HL-60 (cell line): ENCODE results near the gene SLC16A4.

Experiments used
- DNase-seq, 2 experiments: peaks; one replicate each; pipeline ENCODE4 v3.0.0-alpha.2; 2010 to 2020; ENCODE audit warnings: low read depth in 1 of 2, low spot score in 1 of 2
- H3K27ac ChIP-seq: fragments of 250-450 bp; sonication (Bioruptor Pico); replicated peaks from 2 replicates; pipeline ENCODE4 v1.5.1; 2020; ENCODE audit warnings: mild to moderate bottlenecking, moderate library complexity
- H3K27me3 ChIP-seq: fragments of 250-450 bp; sonication (Bioruptor Pico); 2 replicates; pipeline ENCODE4 v1.5.1; 2021; ENCODE audit warnings: mild to moderate bottlenecking, moderate library complexity; ENCODE audit not compliant: insufficient read depth, poor library complexity, severe bottlenecking
- H3K4me3 ChIP-seq: replicated peaks from 2 replicates; pipeline ENCODE4 v1.5.1; 2011; ENCODE audit warnings: mild to moderate bottlenecking, control low read depth, low read length; ENCODE audit not compliant: insufficient read depth
- CTCF ChIP-seq: IDR thresholded peaks from one replicate; pipeline ENCODE4 v1.5.1; 2011; ENCODE audit warnings: low read length, control low read depth, inconsistent platforms; ENCODE audit not compliant: insufficient read depth
- GABPA ChIP-seq: IDR thresholded peaks from 2 replicates; pipeline ENCODE4 v1.6.1; 2012; ENCODE audit warnings: low read depth
- POLR2AphosphoS5 ChIP-seq: IDR thresholded peaks from 2 replicates; pipeline ENCODE4 v1.6.1; 2012; ENCODE audit warnings: low read depth
- REST ChIP-seq: IDR thresholded peaks from 2 replicates; pipeline ENCODE4 v1.6.1; 2012; ENCODE audit warnings: low read depth; ENCODE audit not compliant: insufficient replicate concordance
- SPI1 ChIP-seq: IDR thresholded peaks from 2 replicates; pipeline ENCODE4 v1.6.1; 2012; ENCODE audit warnings: low read depth, mild to moderate bottlenecking, borderline replicate concordance

The SLC16A4 gene

GRCh38 chr1:110364221-110364620 is 26.6 kb downstream of the SLC16A4 start:
- no peak overlapping the region for H3K27ac ChIP-seq
- no peak overlapping the region for H3K4me3 ChIP-seq
- DNase-seq: no peak
- no peaks in the 10 kb centered on the region for H3K27me3 ChIP-seq
- TF ChIP-seq POLR2AphosphoS5: no peak
- no peak for TF ChIP-seq GABPA
- no peak for TF ChIP-seq CTCF
- TF ChIP-seq SPI1: no peak
- TF ChIP-seq REST: no peak

- no peak for DNase-seq
- TF ChIP-seq CTCF: no peak
- TF ChIP-seq POLR2AphosphoS5: no peak
- no peak for TF ChIP-seq GABPA
- no peak for TF ChIP-seq SPI1
- TF ChIP-seq REST: no peak
- Histone ChIP-seq H3K27ac (no peak overlapping the region), H3K27me3 (no peaks in the 10 kb centered on the region), H3K4me3 (no peak overlapping the region)
Observed at GRCh38 chr1:110361856-110362255, 29.0 kb downstream of the SLC16A4 start.

- H3K4me3 ChIP-seq: no peak overlapping the region
- no peaks in the 10 kb centered on the region for H3K27me3 ChIP-seq
- H3K27ac ChIP-seq: no peak overlapping the region
- TF ChIP-seq CTCF (no peak), REST (no peak), GABPA (no peak), POLR2AphosphoS5 (no peak), SPI1 (no peak)
- DNase-seq: no peak
Observed at GRCh38 chr1:110360431-110360830, 30.4 kb downstream of the SLC16A4 start.
